Effector memory CD8-positive, alpha-beta T cell (primary cell): ENCODE measurements around the gene GAB1.

Experiments used
- ATAC-seq: fragments of 150-1000 bp; cut with Tn5 transposase; replicated peaks from 2 replicates; pipeline ENCODE4 v1.10.0; 2021; ENCODE audit warnings: mild to moderate bottlenecking, moderate library complexity
- DNase-seq, 3 experiments: peaks; one replicate each; pipeline ENCODE4 v3.0.0; 2021
- H3K27ac Mint-ChIP-seq, 2 donors: one replicate each; pipeline ENCODE4 v1.8.0; 2022; ENCODE audit warnings: mild to moderate bottlenecking in 2 of 2, mixed read lengths in 2 of 2, moderate library complexity in 2 of 2
- H3K27me3 Mint-ChIP-seq, 2 donors: one replicate each; pipeline ENCODE4 v1.8.0; 2022; ENCODE audit warnings: mixed read lengths in 2 of 2
- H3K36me3 Mint-ChIP-seq: one replicate; pipeline ENCODE4 v1.8.0; 2022; ENCODE audit warnings: mild to moderate bottlenecking, moderate library complexity, mixed read lengths; ENCODE audit not compliant: insufficient read depth
- H3K4me1 Mint-ChIP-seq, 2 donors: one replicate each; pipeline ENCODE4 v1.8.0; 2022; ENCODE audit warnings: low read depth in 2 of 2, mixed read lengths in 2 of 2
- H3K4me3 Mint-ChIP-seq, 2 donors: one replicate each; pipeline ENCODE4 v1.8.0; 2022; ENCODE audit warnings: mild to moderate bottlenecking in 2 of 2, mixed read lengths in 2 of 2, moderate library complexity in 2 of 2
- H3K9me3 Mint-ChIP-seq, 2 donors: one replicate each; pipeline ENCODE4 v1.8.0; 2022; ENCODE audit warnings: mixed read lengths in 2 of 2
- total RNA-seq, 9 experiments: gene quantifications; one replicate each; lab custom pipeline; 2026; lab: John Stamatoyannopoulos, UW

Gene GAB1
- 0.07 to 1.7 (median 0.39) reads per million in 9 experiments for total RNA-seq

GRCh38 chr4:143336781-143337599 lies at the start of gene GAB1:
Gene GAB1 (plus strand): TSS chr4:143336876. CDS start chr4:143337189, 313 bp downstream.
- Mint-ChIP-seq H3K4me3 (peak within 1 kb of the TSS; percentile 60 to 69), H3K9me3 (no peaks in the 10 kb centered on the region), H3K27ac (peak within 1 kb of the TSS in 1 of 2 donors; percentile 17), H3K4me1 (peaks cover 0 to 6% of the 10 kb centered on the region in 2 donors), H3K36me3 (peaks cover 6% of the 10 kb centered on the region), H3K27me3 (peaks cover 42 to 60% of the 10 kb centered on the region in 2 donors)
- ATAC-seq (peak; percentile 66), DNase-seq (peak in 1 of 3 experiments; percentile 10)

GRCh38 chr4:143287572-143287923 lies 49.1 kb upstream of the GAB1 start:
- no peak overlapping the region for H3K4me3 Mint-ChIP-seq
- H3K27me3 Mint-ChIP-seq, result peaks cover 0 to 17% of the 10 kb centered on the region in 2 donors
- no peaks in the 10 kb centered on the region for H3K9me3 Mint-ChIP-seq
- H3K4me1 Mint-ChIP-seq, result no peaks in the 10 kb centered on the region
- no peak overlapping the region for H3K27ac Mint-ChIP-seq
- H3K36me3 Mint-ChIP-seq, result no peaks in the 10 kb centered on the region
- ATAC-seq (no peak), DNase-seq (no peak)

DNA sequence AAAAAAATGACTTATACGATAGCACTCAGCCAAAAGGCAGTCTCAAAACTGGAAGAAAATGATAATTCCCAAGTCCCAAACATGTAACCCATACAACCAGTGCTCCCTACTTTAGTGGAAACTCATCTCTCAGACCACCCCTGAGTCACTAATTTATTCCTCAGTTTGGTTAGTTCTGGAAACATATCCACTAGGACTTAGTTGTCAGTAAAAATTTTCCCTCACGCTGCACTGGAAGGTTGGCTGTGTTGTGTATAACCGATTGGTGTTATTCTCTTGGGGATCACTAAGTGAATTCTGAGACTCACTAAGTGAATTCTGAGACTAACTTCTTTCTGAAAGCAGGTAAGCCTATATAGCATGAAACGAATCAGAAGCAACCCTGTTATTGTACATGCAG lies 48.5 kb upstream of the GAB1 start:
- Mint-ChIP-seq H3K27me3 (peaks cover 0 to 17% of the 10 kb centered on the region in 2 donors), H3K4me1 (no peaks in the 10 kb centered on the region), H3K4me3 (no peak overlapping the region), H3K36me3 (no peaks in the 10 kb centered on the region), H3K9me3 (no peaks in the 10 kb centered on the region), H3K27ac (no peak overlapping the region)
- no peak for DNase-seq
- no peak for ATAC-seq

DNA sequence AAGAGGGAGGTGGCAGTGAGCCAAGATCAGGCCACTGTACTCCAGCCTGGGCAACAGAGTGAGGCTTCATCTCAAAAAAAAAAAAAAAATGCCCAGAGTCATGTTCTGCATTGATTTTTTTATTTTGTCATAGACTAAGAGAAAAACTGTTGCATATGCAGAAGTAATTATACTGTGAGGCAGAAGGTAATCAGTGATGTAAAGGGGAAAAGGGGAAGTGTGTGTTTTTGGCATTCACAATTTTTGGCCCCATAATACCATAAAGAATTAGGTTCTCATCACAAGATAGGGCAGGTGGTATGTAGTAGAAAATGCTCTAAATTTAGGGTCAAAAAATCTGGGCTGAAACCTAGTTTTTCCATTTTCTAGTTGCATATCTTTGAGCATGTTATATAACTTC lies 47.3 kb upstream of the GAB1 start:
- ATAC-seq (no peak), DNase-seq (no peak)
- Mint-ChIP-seq H3K4me3 (no peak overlapping the region), H3K36me3 (no peaks in the 10 kb centered on the region), H3K9me3 (no peaks in the 10 kb centered on the region), H3K27ac (no peak overlapping the region), H3K4me1 (no peaks in the 10 kb centered on the region), H3K27me3 (peaks cover 0 to 17% of the 10 kb centered on the region in 2 donors)

GRCh38 chr4:143291314-143291713 lies 45.4 kb upstream of the GAB1 start:
- Mint-ChIP-seq H3K27me3 (peaks cover 0 to 6% of the 10 kb centered on the region in 2 donors), H3K4me1 (no peaks in the 10 kb centered on the region), H3K9me3 (no peaks in the 10 kb centered on the region), H3K4me3 (no peak overlapping the region), H3K27ac (no peak overlapping the region), H3K36me3 (no peaks in the 10 kb centered on the region)
- no peak for DNase-seq
- ATAC-seq, result no peak

GRCh38 chr4:143292858-143293257 lies 43.8 kb upstream of the GAB1 start:
- H3K36me3 Mint-ChIP-seq, result no peaks in the 10 kb centered on the region
- H3K27ac Mint-ChIP-seq, result no peak overlapping the region
- H3K9me3 Mint-ChIP-seq, result no peaks in the 10 kb centered on the region
- H3K4me1 Mint-ChIP-seq, result no peaks in the 10 kb centered on the region
- no peak overlapping the region for H3K4me3 Mint-ChIP-seq
- DNase-seq, result no peak
- H3K27me3 Mint-ChIP-seq, result no peaks in the 10 kb centered on the region
- ATAC-seq, result no peak

DNA sequence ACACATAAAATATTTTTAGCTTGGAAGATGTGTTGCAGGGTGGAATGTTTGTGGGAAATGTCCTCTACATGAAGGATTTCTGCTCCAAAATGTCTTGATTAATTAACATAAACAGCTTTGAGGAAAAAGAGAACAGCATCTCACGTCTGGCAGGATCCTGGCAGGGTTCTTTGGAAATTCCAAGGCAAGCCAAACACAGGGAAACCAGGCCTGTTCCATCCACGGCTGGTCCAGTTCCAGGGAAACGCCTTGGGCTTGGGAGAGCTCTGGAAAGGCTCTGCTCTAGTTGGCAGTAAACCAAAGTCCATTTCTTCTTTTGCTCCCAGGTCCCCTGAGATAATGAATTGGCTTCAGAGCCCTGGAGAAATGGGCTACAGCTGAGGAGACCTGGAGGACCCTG lies 42.4 kb upstream of the GAB1 start:
- ATAC-seq (no peak), DNase-seq (no peak)
- H3K27me3 Mint-ChIP-seq, result peaks cover 0 to 7% of the 10 kb centered on the region in 2 donors
- no peaks in the 10 kb centered on the region for H3K9me3 Mint-ChIP-seq
- no peaks in the 10 kb centered on the region for H3K36me3 Mint-ChIP-seq
- no peak overlapping the region for H3K4me3 Mint-ChIP-seq
- no peaks in the 10 kb centered on the region for H3K4me1 Mint-ChIP-seq
- H3K27ac Mint-ChIP-seq, result no peak overlapping the region

GRCh38 chr4:143294710-143295275 lies 41.9 kb upstream of the GAB1 start:
- ATAC-seq (no peak), DNase-seq (no peak)
- no peak overlapping the region for H3K4me3 Mint-ChIP-seq
- peaks cover 0 to 12% of the 10 kb centered on the region in 2 donors for H3K27me3 Mint-ChIP-seq
- H3K4me1 Mint-ChIP-seq, result no peaks in the 10 kb centered on the region
- no peaks in the 10 kb centered on the region for H3K36me3 Mint-ChIP-seq
- no peaks in the 10 kb centered on the region for H3K9me3 Mint-ChIP-seq
- no peak overlapping the region for H3K27ac Mint-ChIP-seq

DNA sequence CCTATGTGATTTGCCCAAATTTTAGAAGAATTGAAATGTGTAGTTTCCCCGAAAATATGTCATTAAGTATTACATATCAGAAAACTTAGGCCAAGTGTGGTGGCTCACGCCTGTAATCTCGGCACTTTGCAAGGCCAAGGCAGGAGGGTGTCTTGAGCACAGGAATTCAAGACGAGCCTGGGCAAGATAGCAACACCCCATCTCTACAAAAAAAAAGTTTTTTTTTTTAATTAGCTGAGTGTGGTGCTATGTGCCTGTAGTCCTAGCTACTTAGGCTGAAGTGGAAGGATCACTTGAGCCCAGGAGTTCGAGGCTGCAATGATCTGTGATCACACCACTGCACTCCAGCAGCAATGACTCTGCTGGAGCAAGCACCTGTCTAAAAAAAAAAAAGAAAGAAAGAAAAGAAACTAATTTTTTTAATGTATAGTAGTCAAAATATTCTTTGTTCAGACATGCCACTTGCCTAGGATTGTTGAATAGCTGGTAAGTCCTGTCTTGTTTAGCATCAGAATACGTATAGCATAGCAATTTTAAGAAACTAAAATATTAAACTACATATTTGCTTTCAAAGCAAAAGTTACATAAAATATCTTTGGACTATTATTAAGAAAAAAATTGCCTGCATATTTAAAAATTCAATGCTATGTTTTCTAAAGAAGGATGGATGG lies 40.1 kb upstream of the GAB1 start:
- peaks cover 0 to 23% of the 10 kb centered on the region in 2 donors for H3K27me3 Mint-ChIP-seq
- H3K4me1 Mint-ChIP-seq, result no peaks in the 10 kb centered on the region
- ATAC-seq (no peak), DNase-seq (no peak)
- no peak overlapping the region for H3K4me3 Mint-ChIP-seq
- H3K36me3 Mint-ChIP-seq, result no peaks in the 10 kb centered on the region
- H3K27ac Mint-ChIP-seq, result no peak overlapping the region
- no peaks in the 10 kb centered on the region for H3K9me3 Mint-ChIP-seq

- H3K36me3 Mint-ChIP-seq, result no peaks in the 10 kb centered on the region
- H3K27ac Mint-ChIP-seq, result no peak overlapping the region
- H3K4me1 Mint-ChIP-seq, result no peaks in the 10 kb centered on the region
- DNase-seq (no peak), ATAC-seq (no peak)
- H3K9me3 Mint-ChIP-seq, result no peaks in the 10 kb centered on the region
- H3K27me3 Mint-ChIP-seq, result peaks cover 4 to 23% of the 10 kb centered on the region in 2 donors
- H3K4me3 Mint-ChIP-seq, result no peak overlapping the region
Observed at GRCh38 chr4:143300860-143301259, 35.8 kb upstream of the GAB1 start.

GRCh38 chr4:143302536-143302935 lies 34.1 kb upstream of the GAB1 start:
- no peaks in the 10 kb centered on the region for H3K36me3 Mint-ChIP-seq
- no peak for DNase-seq
- peaks cover 7 to 23% of the 10 kb centered on the region in 2 donors for H3K27me3 Mint-ChIP-seq
- no peak overlapping the region for H3K27ac Mint-ChIP-seq
- no peaks in the 10 kb centered on the region for H3K4me1 Mint-ChIP-seq
- no peak for ATAC-seq
- no peak overlapping the region for H3K4me3 Mint-ChIP-seq
- H3K9me3 Mint-ChIP-seq, result no peaks in the 10 kb centered on the region

- peaks cover 0 to 16% of the 10 kb centered on the region in 2 donors for H3K27me3 Mint-ChIP-seq
- ATAC-seq, result no peak
- no peak for DNase-seq
- no peaks in the 10 kb centered on the region for H3K36me3 Mint-ChIP-seq
- H3K9me3 Mint-ChIP-seq, result no peaks in the 10 kb centered on the region
- no peak overlapping the region for H3K27ac Mint-ChIP-seq
- H3K4me1 Mint-ChIP-seq, result no peaks in the 10 kb centered on the region
- no peak overlapping the region for H3K4me3 Mint-ChIP-seq
Observed at GRCh38 chr4:143306788-143307187, 29.9 kb upstream of the GAB1 start.

DNA sequence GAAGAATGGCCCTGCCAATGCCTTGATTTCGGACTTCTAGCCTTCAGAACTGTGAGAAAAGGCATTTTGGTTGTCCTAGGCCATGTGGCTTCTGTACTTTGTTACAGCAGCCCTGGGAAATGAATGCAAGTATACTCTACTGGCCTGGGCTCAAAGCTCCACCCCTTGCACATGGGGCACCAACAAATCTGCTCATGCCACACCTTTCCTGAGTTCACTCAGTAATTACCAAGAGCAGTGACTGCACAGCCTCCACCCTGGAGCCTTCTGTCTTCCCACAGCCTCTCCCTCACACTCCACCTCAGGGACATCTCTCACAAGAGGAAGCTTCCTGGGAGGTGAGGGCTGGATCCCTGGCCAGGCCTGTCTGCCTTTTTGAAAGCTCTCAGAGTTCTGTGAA lies 29.1 kb upstream of the GAB1 start:
- Mint-ChIP-seq H3K27me3 (peaks cover 0 to 23% of the 10 kb centered on the region in 2 donors), H3K4me1 (no peaks in the 10 kb centered on the region), H3K4me3 (no peak overlapping the region), H3K27ac (no peak overlapping the region), H3K9me3 (no peaks in the 10 kb centered on the region), H3K36me3 (no peaks in the 10 kb centered on the region)
- no peak for ATAC-seq
- no peak for DNase-seq

- DNase-seq (no peak), ATAC-seq (no peak)
- Mint-ChIP-seq H3K36me3 (no peaks in the 10 kb centered on the region), H3K9me3 (no peaks in the 10 kb centered on the region), H3K27me3 (peaks cover 0 to 24% of the 10 kb centered on the region in 2 donors), H3K4me1 (no peaks in the 10 kb centered on the region), H3K4me3 (no peak overlapping the region), H3K27ac (no peak overlapping the region)
Observed at GRCh38 chr4:143308377-143308776, 28.3 kb upstream of the GAB1 start.
